Nephron progenitor cell (in vitro differentiated cells): Measurements from ENCODE around the gene AKT2.

Experiments
- DNase-seq: peaks from one replicate; pipeline ENCODE4 v3.0.0; 2021
- H3K27ac Mint-ChIP-seq: 2 replicates; pipeline ENCODE4 v1.8.0; 2021; ENCODE audit warnings: mild to moderate bottlenecking, moderate library complexity, mixed read lengths
- H3K27me3 Mint-ChIP-seq: 2 replicates; pipeline ENCODE4 v1.8.0; 2021; ENCODE audit warnings: mild to moderate bottlenecking, low read depth, mixed read lengths; ENCODE audit not compliant: poor library complexity
- H3K36me3 Mint-ChIP-seq: 2 replicates; pipeline ENCODE4 v1.8.0; 2021; ENCODE audit warnings: low read depth, mixed read lengths
- H3K4me1 Mint-ChIP-seq: 2 replicates; pipeline ENCODE4 v1.8.0; 2021; ENCODE audit warnings: mixed read lengths
- H3K4me3 Mint-ChIP-seq: 2 replicates; pipeline ENCODE4 v1.8.0; 2021; ENCODE audit warnings: mild to moderate bottlenecking, moderate library complexity, mixed read lengths
- H3K9me3 Mint-ChIP-seq: 2 replicates; pipeline ENCODE4 v1.8.0; 2021; ENCODE audit warnings: mild to moderate bottlenecking, moderate library complexity, mixed read lengths
- CTCF ChIP-seq: fragments of 200-600 bp; sonication (generic); IDR thresholded peaks from 2 replicates; pipeline ENCODE4 v1.5.0; 2021; ENCODE audit warnings: antibody characterized with exemption

The AKT2 gene

GRCh38 chr19:40217934-40218890 is 66.9 kb downstream of the AKT2 start, which contains the start of gene TTC9B:
Gene TTC9B, minus strand, starts transcription at chr19:40218384. Its CDS starts 3 bp downstream, at chr19:40218381.
- peaks cover 9% of the 10 kb centered on the region for H3K36me3 Mint-ChIP-seq
- H3K27me3 Mint-ChIP-seq, result peaks cover 86% of the 10 kb centered on the region
- H3K27ac Mint-ChIP-seq, result no peak within 1 kb of the TSS
- H3K9me3 Mint-ChIP-seq, result peaks cover 6% of the 10 kb centered on the region
- no peak for TF ChIP-seq CTCF
- no peaks in the 10 kb centered on the region for H3K4me1 Mint-ChIP-seq
- H3K4me3 Mint-ChIP-seq, result no peak within 1 kb of the TSS
- peak; percentile 80 for DNase-seq

DNA sequence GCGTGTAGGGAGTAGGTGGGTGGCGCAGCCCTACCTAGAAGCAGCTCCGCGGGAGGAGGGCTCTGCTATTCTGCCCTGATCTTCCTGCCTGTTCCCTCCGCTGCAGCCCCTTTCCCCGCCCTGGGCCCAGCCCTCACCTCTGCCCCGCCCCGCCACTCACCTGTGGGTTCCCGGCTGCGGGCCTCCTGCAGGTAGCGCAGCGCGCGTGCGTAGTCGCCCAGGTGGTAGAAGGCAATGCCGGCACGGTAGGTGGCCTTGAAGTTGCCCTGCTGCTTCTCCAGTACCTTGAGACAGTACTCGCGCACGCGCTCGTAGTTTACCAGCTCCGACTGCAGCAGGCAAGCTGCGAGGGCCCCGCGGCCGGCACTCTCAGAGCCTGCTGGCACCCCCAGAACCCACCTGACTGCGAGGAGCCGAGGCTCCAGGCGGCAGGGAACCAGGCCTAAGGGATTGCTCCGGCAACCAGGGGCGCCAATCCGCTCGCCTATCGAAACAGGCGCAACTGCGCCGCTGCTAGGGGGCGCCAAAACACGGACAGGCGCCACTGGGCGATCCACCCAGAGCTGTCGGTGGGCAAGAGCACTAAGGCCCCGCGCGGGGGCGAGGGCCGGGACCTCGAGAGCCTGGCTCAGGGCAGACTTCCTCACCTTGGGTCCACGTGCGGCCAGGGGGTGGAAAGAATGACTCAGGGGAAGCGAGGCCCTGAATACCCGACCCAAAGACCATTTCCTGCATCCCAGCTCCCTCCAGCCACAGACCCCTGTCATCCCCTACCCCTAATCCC is 67.9 kb downstream of the AKT2 start:
- no peak overlapping the region for H3K4me3 Mint-ChIP-seq
- peak; percentile 30 for TF ChIP-seq CTCF
- DNase-seq, result peak; percentile 37
- peaks cover 77% of the 10 kb centered on the region for H3K27me3 Mint-ChIP-seq
- H3K27ac Mint-ChIP-seq, result no peak overlapping the region
- H3K9me3 Mint-ChIP-seq, result peaks cover 5% of the 10 kb centered on the region
- peaks cover 9% of the 10 kb centered on the region for H3K36me3 Mint-ChIP-seq
- no peaks in the 10 kb centered on the region for H3K4me1 Mint-ChIP-seq

GRCh38 chr19:40216777-40217026 is 68.4 kb downstream of the AKT2 start:
- Mint-ChIP-seq H3K27me3 (peaks cover 72% of the 10 kb centered on the region), H3K4me1 (no peaks in the 10 kb centered on the region), H3K4me3 (no peak overlapping the region), H3K9me3 (no peaks in the 10 kb centered on the region), H3K27ac (no peak overlapping the region), H3K36me3 (peaks cover 4% of the 10 kb centered on the region)
- TF ChIP-seq CTCF, result no peak
- no peak for DNase-seq

GRCh38 chr19:40216013-40216776 is 69.0 kb downstream of the AKT2 start:
- Mint-ChIP-seq H3K36me3 (peaks cover 8% of the 10 kb centered on the region), H3K27ac (peak overlapping the region; percentile 23), H3K4me1 (no peaks in the 10 kb centered on the region), H3K27me3 (peaks cover 67% of the 10 kb centered on the region), H3K9me3 (no peaks in the 10 kb centered on the region), H3K4me3 (no peak overlapping the region)
- DNase-seq, result no peak
- no peak for TF ChIP-seq CTCF

DNA sequence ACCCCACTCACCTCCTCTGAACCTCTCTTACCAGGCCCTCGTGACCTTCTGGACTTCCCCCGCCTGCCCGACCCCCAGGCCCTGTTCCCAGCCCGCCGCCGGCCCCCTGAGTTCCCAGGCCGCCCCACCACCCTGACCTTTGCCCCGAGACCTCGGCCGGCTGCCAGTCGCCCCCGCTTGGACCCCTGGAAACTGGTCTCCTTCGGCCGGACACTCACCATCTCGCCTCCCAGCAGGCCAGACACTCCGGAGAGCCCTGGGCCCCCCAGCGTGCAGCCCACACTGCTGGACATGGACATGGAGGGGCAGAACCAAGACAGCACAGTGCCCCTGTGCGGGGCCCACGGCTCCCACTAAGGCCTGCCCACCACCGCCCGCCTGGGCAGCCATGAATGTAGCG is 70.2 kb downstream of the AKT2 start:
- no peak overlapping the region for H3K27ac Mint-ChIP-seq
- no peak for TF ChIP-seq CTCF
- no peaks in the 10 kb centered on the region for H3K9me3 Mint-ChIP-seq
- H3K36me3 Mint-ChIP-seq, result peaks cover 17% of the 10 kb centered on the region
- no peak overlapping the region for H3K4me3 Mint-ChIP-seq
- H3K27me3 Mint-ChIP-seq, result peaks cover 55% of the 10 kb centered on the region
- DNase-seq, result no peak
- no peaks in the 10 kb centered on the region for H3K4me1 Mint-ChIP-seq
